GM21423 (cell line): Measurements from ENCODE around the gene USPL1.

Experiments
- ATAC-seq: cut with Tn5 transposase; IDR thresholded peaks from one replicate; pipeline ENCODE4 v1.9.1; 2021; ENCODE audit warnings: mild to moderate bottlenecking, moderate library complexity; ENCODE audit not compliant: unreplicated experiment

USPL1 gene

GRCh38 chr13:30654430-30654829 lies 36.7 kb downstream of the USPL1 start:
- ATAC-seq = peak; percentile 58

GRCh38 chr13:30656178-30656577 lies 38.5 kb downstream of the USPL1 start:
- peak; percentile 61 for ATAC-seq

GRCh38 chr13:30659980-30660379 lies 42.3 kb downstream of the USPL1 start:
- no peak for ATAC-seq

- ATAC-seq = no peak
Measured at GRCh38 chr13:30660796-30661195, 43.1 kb downstream of the USPL1 start.

GRCh38 chr13:30664689-30665275 lies 47.1 kb downstream of the USPL1 start:
- no peak for ATAC-seq

GRCh38 chr13:30665638-30666037 lies 47.9 kb downstream of the USPL1 start:
- ATAC-seq = no peak

- ATAC-seq = no peak
Measured at GRCh38 chr13:30666113-30666512, 48.4 kb downstream of the USPL1 start.

- ATAC-seq = no peak
Measured at GRCh38 chr13:30667014-30667413, 49.3 kb downstream of the USPL1 start.

- ATAC-seq = no peak
Measured at GRCh38 chr13:30668312-30668711, 50.6 kb downstream of the USPL1 start.

GRCh38 chr13:30671271-30671815 lies 53.6 kb downstream of the USPL1 start:
- no peak for ATAC-seq

GRCh38 chr13:30673669-30674521 lies 56.2 kb downstream of the USPL1 start:
- peak; percentile 89 for ATAC-seq

GRCh38 chr13:30675717-30676116 lies 58.0 kb downstream of the USPL1 start:
- ATAC-seq = no peak

- ATAC-seq = no peak
Measured at GRCh38 chr13:30676672-30677071, 59.0 kb downstream of the USPL1 start.

- ATAC-seq = no peak
Measured at GRCh38 chr13:30679483-30680330, 62.0 kb downstream of the USPL1 start.

GRCh38 chr13:30681843-30682242 lies 64.1 kb downstream of the USPL1 start:
- no peak for ATAC-seq

- ATAC-seq = no peak
Measured at GRCh38 chr13:30685320-30685859, 67.7 kb downstream of the USPL1 start.

GRCh38 chr13:30685987-30686386 lies 68.3 kb downstream of the USPL1 start:
- ATAC-seq = no peak

GRCh38 chr13:30687601-30688000 lies 69.9 kb downstream of the USPL1 start:
- ATAC-seq = no peak

GRCh38 chr13:30689752-30690151 lies 72.0 kb downstream of the USPL1 start:
- no peak for ATAC-seq

- ATAC-seq = peak; percentile 68
Measured at GRCh38 chr13:30690282-30691188, 72.8 kb downstream of the USPL1 start.
